HUES64 (cell line): ENCODE measurements around the gene PSMF1.

Experiments used
- H3K27ac ChIP-seq: 2 replicates; pipeline ENCODE4 v1.7.0; 2013; ENCODE audit warnings: low read depth, low read length, inconsistent platforms
- H3K27me3 ChIP-seq: 2 replicates; pipeline ENCODE4 v1.6.1; 2013; ENCODE audit warnings: mild to moderate bottlenecking, low read length; ENCODE audit not compliant: insufficient read depth
- H3K36me3 ChIP-seq: 2 replicates; pipeline ENCODE4 v1.6.1; 2013; ENCODE audit warnings: mild to moderate bottlenecking, low read length; ENCODE audit not compliant: insufficient read depth
- H3K4me1 ChIP-seq: 2 replicates; pipeline ENCODE4 v1.6.1; 2013; ENCODE audit warnings: mild to moderate bottlenecking, low read length, moderate library complexity; ENCODE audit not compliant: insufficient read depth
- H3K4me3 ChIP-seq: 2 replicates; pipeline ENCODE4 v1.5.1; 2013; ENCODE audit warnings: mild to moderate bottlenecking, low read length, moderate library complexity
- H3K9ac ChIP-seq: 2 replicates; pipeline ENCODE4 v1.6.1; 2013; ENCODE audit warnings: mild to moderate bottlenecking, low read depth, low read length
- H3K9me3 ChIP-seq: 2 replicates; pipeline ENCODE4 v1.6.1; 2013; ENCODE audit warnings: low read depth, low read length; ENCODE audit not compliant: insufficient read depth
- WGBS: fragments of 150-250, 120-280 bp; methylation state at CpG from one replicate; pipeline ENCODE4 v1.1.7; 2013; ENCODE audit warnings: missing lambda C conversion rate; 5-methylcytosine and 5-hydroxymethylcytosine counted together

PSMF1 gene

GRCh38 chr20:1122388-1123315 lies 4.2 kb downstream of the PSMF1 start:
- Histone ChIP-seq H3K36me3 (peaks cover 70% of the 10 kb centered on the region), H3K27me3 (no peaks in the 10 kb centered on the region), H3K9ac (no peak overlapping the region), H3K9me3 (no peaks in the 10 kb centered on the region), H3K27ac (no peak overlapping the region), H3K4me1 (peaks cover 5% of the 10 kb centered on the region), H3K4me3 (no peak overlapping the region)
- WGBS = 93% methylated on average over 9 of the region's 12 CpGs

- 97% methylated on average over 3 of the region's 3 CpGs for WGBS
- Histone ChIP-seq H3K27ac (no peak overlapping the region), H3K4me1 (no peaks in the 10 kb centered on the region; the same call in 1 of the 2 replicates), H3K4me3 (no peak overlapping the region), H3K9me3 (no peaks in the 10 kb centered on the region), H3K27me3 (no peaks in the 10 kb centered on the region), H3K9ac (no peak overlapping the region), H3K36me3 (peaks cover 80% of the 10 kb centered on the region)
Observed at GRCh38 chr20:1123666-1124065, 5.3 kb downstream of the PSMF1 start.

GRCh38 chr20:1124421-1124820 lies 6.0 kb downstream of the PSMF1 start:
- Histone ChIP-seq H3K36me3 (peaks cover 86% of the 10 kb centered on the region), H3K9me3 (no peaks in the 10 kb centered on the region), H3K9ac (no peak overlapping the region), H3K4me3 (no peak overlapping the region), H3K4me1 (no peaks in the 10 kb centered on the region; the same call in 1 of the 2 replicates), H3K27me3 (no peaks in the 10 kb centered on the region), H3K27ac (no peak overlapping the region)
- 100% methylated on average over 1 of the region's 3 CpGs for WGBS

- Histone ChIP-seq H3K4me3 (no peak overlapping the region), H3K36me3 (peaks cover 91% of the 10 kb centered on the region), H3K27me3 (no peaks in the 10 kb centered on the region), H3K9ac (no peak overlapping the region), H3K27ac (no peak overlapping the region), H3K9me3 (no peaks in the 10 kb centered on the region), H3K4me1 (no peaks in the 10 kb centered on the region)
- 95% methylated on average over 7 of the region's 7 CpGs for WGBS
Observed at GRCh38 chr20:1125277-1125676, 6.9 kb downstream of the PSMF1 start.

- Histone ChIP-seq H3K36me3 (peaks cover 96% of the 10 kb centered on the region), H3K4me3 (no peak overlapping the region), H3K9me3 (no peaks in the 10 kb centered on the region), H3K4me1 (no peaks in the 10 kb centered on the region), H3K9ac (no peak overlapping the region), H3K27me3 (no peaks in the 10 kb centered on the region), H3K27ac (no peak overlapping the region)
- 96% methylated on average over 1 of the region's 1 CpG for WGBS
Observed at GRCh38 chr20:1127840-1128239, 9.4 kb downstream of the PSMF1 start.

- no peaks in the 10 kb centered on the region for H3K4me1 ChIP-seq
- no peak overlapping the region for H3K4me3 ChIP-seq
- H3K27me3 ChIP-seq = no peaks in the 10 kb centered on the region
- H3K36me3 ChIP-seq = peaks cover 94% of the 10 kb centered on the region
- H3K9ac ChIP-seq = no peak overlapping the region
- no peaks in the 10 kb centered on the region for H3K9me3 ChIP-seq
- WGBS = 93% methylated on average over 3 of the region's 4 CpGs
- no peak overlapping the region for H3K27ac ChIP-seq
Observed at GRCh38 chr20:1130058-1130694, 11.8 kb downstream of the PSMF1 start.

GRCh38 chr20:1130847-1131246 lies 12.4 kb downstream of the PSMF1 start:
- H3K4me3 ChIP-seq = no peak overlapping the region
- no peak overlapping the region for H3K27ac ChIP-seq
- peaks cover 94% of the 10 kb centered on the region for H3K36me3 ChIP-seq
- WGBS = 98% methylated on average over 5 of the region's 5 CpGs
- H3K4me1 ChIP-seq = no peaks in the 10 kb centered on the region
- H3K9ac ChIP-seq = no peak overlapping the region
- H3K9me3 ChIP-seq = no peaks in the 10 kb centered on the region
- no peaks in the 10 kb centered on the region for H3K27me3 ChIP-seq

GRCh38 chr20:1131354-1131753 lies 13.0 kb downstream of the PSMF1 start:
- no peaks in the 10 kb centered on the region for H3K27me3 ChIP-seq
- H3K9ac ChIP-seq = no peak overlapping the region
- H3K27ac ChIP-seq = no peak overlapping the region
- H3K9me3 ChIP-seq = no peaks in the 10 kb centered on the region
- peaks cover 94% of the 10 kb centered on the region for H3K36me3 ChIP-seq
- H3K4me1 ChIP-seq = no peaks in the 10 kb centered on the region
- WGBS = 97% methylated on average over 3 of the region's 3 CpGs
- no peak overlapping the region for H3K4me3 ChIP-seq

GRCh38 chr20:1134355-1134754 lies 16.0 kb downstream of the PSMF1 start:
- H3K27ac ChIP-seq = no peak overlapping the region
- H3K9me3 ChIP-seq = no peaks in the 10 kb centered on the region
- WGBS = 95% methylated on average over 2 of the region's 2 CpGs
- H3K36me3 ChIP-seq = peaks cover 96% of the 10 kb centered on the region
- no peak overlapping the region for H3K4me3 ChIP-seq
- no peak overlapping the region for H3K9ac ChIP-seq
- H3K4me1 ChIP-seq = no peaks in the 10 kb centered on the region
- no peaks in the 10 kb centered on the region for H3K27me3 ChIP-seq

GRCh38 chr20:1134836-1135235 lies 16.4 kb downstream of the PSMF1 start:
- Histone ChIP-seq H3K27ac (no peak overlapping the region), H3K9me3 (no peaks in the 10 kb centered on the region), H3K4me3 (no peak overlapping the region), H3K9ac (no peak overlapping the region), H3K36me3 (peaks cover 94% of the 10 kb centered on the region), H3K27me3 (no peaks in the 10 kb centered on the region), H3K4me1 (no peaks in the 10 kb centered on the region)
- 98% methylated on average over 12 of the region's 12 CpGs for WGBS

- Histone ChIP-seq H3K4me1 (no peaks in the 10 kb centered on the region), H3K4me3 (no peak overlapping the region), H3K9me3 (no peaks in the 10 kb centered on the region), H3K27ac (no peak overlapping the region), H3K36me3 (peaks cover 92% of the 10 kb centered on the region), H3K27me3 (no peaks in the 10 kb centered on the region), H3K9ac (no peak overlapping the region)
- 100% methylated on average over 4 of the region's 4 CpGs for WGBS
Observed at GRCh38 chr20:1137236-1137635, 18.8 kb downstream of the PSMF1 start.
